ENCODE measurements around the gene LRP8. TPM values are rescaled to one million over a fixed set of nuclear protein-coding genes. Genes with fewer than 3 reads are reported as not detected.
A peak's percentile ranks its signal among the peaks of the same experiment; 100 is the strongest.

The LRP8 gene
- total RNA-seq, 1 donor from 2014 or later: 21.1 TPM

DNA sequence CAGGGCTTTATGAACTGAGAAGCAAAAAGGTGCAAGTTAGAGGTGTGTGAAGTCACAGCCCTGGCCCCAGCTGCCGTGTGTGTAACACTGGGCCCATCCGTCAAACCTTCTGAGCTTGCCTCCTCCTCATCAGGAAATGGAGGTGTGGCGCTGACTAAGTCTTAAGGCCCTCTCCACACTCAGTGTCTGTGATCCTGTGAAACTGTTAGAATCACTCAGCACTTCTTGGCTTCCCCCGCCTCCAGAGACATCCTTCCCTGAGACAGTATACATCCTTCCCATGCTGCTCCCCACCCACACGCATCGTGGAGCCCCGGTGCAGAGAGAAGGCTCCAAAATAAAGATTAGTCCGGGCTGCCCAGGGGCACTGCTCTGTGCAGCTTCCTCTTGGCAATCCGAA, 33.3 kb downstream of the LRP8 start:
- intact Hi-C loops (cut with DNase I): no loop called here
- H3K36me3 ChIP-seq: no peaks in the 10 kb centered on the region
- DNase-seq (ENCODE audit: extremely low spot score in 2 of 2): no peak
- no peaks in the 10 kb centered on the region for H3K9me3 ChIP-seq
- no peak overlapping the region for H3K4me3 ChIP-seq
- no peaks in the 10 kb centered on the region for H3K27me3 ChIP-seq
- peaks cover 33% of the 10 kb centered on the region for H3K4me1 ChIP-seq
- H3K27ac ChIP-seq: no peak overlapping the region
- TF ChIP-seq POLR2AphosphoS5 (IDR thresholded peaks at IDR 0.05; ENCODE audit: insufficient read depth in 1 of 2, low read depth in 1 of 2) (no peak), POLR2A (IDR thresholded peaks at IDR 0.05) (no peak)
- TF ChIP-seq, protein P1, sequence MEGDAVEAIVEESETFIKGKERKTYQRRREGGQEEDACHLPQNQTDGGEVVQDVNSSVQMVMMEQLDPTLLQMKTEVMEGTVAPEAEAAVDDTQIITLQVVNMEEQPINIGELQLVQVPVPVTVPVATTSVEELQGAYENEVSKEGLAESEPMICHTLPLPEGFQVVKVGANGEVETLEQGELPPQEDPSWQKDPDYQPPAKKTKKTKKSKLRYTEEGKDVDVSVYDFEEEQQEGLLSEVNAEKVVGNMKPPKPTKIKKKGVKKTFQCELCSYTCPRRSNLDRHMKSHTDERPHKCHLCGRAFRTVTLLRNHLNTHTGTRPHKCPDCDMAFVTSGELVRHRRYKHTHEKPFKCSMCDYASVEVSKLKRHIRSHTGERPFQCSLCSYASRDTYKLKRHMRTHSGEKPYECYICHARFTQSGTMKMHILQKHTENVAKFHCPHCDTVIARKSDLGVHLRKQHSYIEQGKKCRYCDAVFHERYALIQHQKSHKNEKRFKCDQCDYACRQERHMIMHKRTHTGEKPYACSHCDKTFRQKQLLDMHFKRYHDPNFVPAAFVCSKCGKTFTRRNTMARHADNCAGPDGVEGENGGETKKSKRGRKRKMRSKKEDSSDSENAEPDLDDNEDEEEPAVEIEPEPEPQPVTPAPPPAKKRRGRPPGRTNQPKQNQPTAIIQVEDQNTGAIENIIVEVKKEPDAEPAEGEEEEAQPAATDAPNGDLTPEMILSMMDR (IDR thresholded peaks at IDR 0.05): no peak

DNA sequence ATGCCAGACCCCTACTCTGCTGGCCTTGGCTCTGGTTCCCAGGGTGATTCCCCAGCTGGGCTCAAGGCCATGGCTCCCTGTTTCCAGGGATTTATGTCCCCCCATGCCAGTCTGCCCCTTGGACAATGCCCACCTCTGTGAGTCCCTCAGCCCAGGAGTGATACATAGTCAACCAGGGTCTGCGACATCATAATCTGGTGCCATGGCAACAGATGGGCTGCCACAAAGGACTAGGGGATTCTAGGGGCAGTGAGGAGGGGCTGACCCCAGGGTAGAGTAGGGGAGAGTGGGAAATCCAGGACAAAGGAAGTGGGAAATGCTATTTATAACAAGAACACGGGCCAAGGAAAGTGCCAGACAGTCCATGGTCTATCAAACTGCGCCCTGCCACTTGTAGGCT, 33.8 kb downstream of the LRP8 start:
- Histone ChIP-seq H3K36me3 (no peaks in the 10 kb centered on the region), H3K4me3 (no peak overlapping the region), H3K27me3 (no peaks in the 10 kb centered on the region), H3K4me1 (peaks cover 33% of the 10 kb centered on the region), H3K27ac (no peak overlapping the region), H3K9me3 (no peaks in the 10 kb centered on the region)
- TF ChIP-seq, protein P1 (IDR thresholded peaks at IDR 0.05): no peak
- TF ChIP-seq POLR2AphosphoS5 (IDR thresholded peaks at IDR 0.05; ENCODE audit: insufficient read depth in 1 of 2, low read depth in 1 of 2) (no peak), POLR2A (IDR thresholded peaks at IDR 0.05) (no peak)
- no peak for DNase-seq (ENCODE audit: extremely low spot score in 2 of 2)
- intact Hi-C loops (cut with DNase I): no loop called here

DNA sequence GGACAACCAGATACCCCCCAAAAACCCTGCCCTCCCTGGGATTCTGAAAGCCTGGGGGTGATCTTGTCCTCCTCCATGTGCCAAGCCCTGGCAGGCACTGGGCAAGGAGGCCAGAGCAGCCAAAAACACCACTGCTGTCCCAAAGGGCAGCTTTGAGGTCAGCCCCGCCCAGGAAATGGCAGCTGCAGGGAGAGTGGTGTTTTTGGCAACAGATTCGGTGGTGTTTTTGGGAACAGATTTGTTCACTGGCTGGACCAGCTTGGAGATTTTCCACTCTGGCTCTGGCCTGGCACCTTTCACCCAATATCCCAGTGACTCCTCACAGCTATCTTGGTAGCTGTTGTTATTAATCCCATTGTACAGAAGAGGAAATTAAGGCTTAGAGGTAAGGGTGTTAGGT, 34.7 kb downstream of the LRP8 start:
- Histone ChIP-seq H3K4me3 (no peak overlapping the region), H3K36me3 (no peaks in the 10 kb centered on the region), H3K27ac (no peak overlapping the region), H3K27me3 (no peaks in the 10 kb centered on the region), H3K9me3 (no peaks in the 10 kb centered on the region), H3K4me1 (peaks cover 33% of the 10 kb centered on the region)
- no peak for DNase-seq (ENCODE audit: extremely low spot score in 2 of 2)
- intact Hi-C loops (cut with DNase I): no loop called here
- peak in 1 of 2 donors; percentile 15 for TF ChIP-seq POLR2AphosphoS5 (IDR thresholded peaks at IDR 0.05; ENCODE audit: insufficient read depth in 1 of 2, low read depth in 1 of 2)
- TF ChIP-seq, protein P1 (IDR thresholded peaks at IDR 0.05): no peak

DNA sequence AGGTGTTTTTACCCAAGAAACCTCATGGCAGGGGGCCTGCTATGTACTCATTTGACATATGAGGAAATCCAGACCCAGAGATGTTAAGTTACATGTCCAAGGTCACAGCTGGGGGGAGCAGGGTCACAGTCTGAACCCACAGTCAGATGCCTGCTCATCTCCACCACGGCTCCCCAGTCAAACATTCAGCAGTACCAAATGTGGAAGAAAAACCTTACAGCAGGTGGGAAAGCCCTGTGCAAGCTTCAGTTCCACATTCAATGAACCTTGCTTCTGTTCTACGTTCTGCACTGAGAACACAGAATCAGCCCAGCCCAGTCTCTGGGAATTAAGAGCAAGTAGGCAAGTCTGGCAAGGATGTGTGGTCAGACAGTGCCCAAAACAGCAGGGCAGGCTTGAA, 35.2 kb downstream of the LRP8 start:
- Histone ChIP-seq H3K4me1 (peaks cover 33% of the 10 kb centered on the region), H3K36me3 (no peaks in the 10 kb centered on the region), H3K27me3 (no peaks in the 10 kb centered on the region), H3K27ac (no peak overlapping the region), H3K9me3 (no peaks in the 10 kb centered on the region), H3K4me3 (no peak overlapping the region)
- intact Hi-C loops (cut with DNase I): no loop called here
- no peak for DNase-seq (ENCODE audit: extremely low spot score in 2 of 2)
- TF ChIP-seq, protein P1 (IDR thresholded peaks at IDR 0.05): no peak
- TF ChIP-seq POLR2A (IDR thresholded peaks at IDR 0.05) (no peak), POLR2AphosphoS5 (IDR thresholded peaks at IDR 0.05; ENCODE audit: insufficient read depth in 1 of 2, low read depth in 1 of 2) (no peak)

DNA sequence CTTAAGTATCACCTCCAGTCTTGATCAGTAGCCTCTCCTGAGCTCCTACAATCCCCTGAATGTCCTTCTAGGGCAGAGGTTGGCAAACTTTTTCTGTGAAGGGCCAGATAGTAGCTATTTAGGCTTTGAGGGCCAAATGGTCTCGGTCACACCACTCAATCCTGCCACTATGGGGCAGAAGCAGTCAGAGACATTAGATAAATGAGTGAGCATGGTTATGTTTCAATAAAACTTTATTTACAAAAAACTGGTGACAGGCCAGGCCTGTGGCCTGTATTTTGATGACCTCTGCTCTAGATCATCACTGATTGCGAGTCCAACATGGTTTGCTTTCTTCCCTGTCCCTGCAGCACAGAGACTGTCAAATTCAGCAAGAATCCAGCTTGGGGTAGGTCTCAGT, 36.3 kb downstream of the LRP8 start:
- Histone ChIP-seq H3K9me3 (no peaks in the 10 kb centered on the region), H3K36me3 (no peaks in the 10 kb centered on the region), H3K4me3 (no peak overlapping the region), H3K27ac (no peak overlapping the region), H3K27me3 (no peaks in the 10 kb centered on the region), H3K4me1 (peaks cover 32% of the 10 kb centered on the region)
- TF ChIP-seq POLR2A (IDR thresholded peaks at IDR 0.05) (no peak), POLR2AphosphoS5 (IDR thresholded peaks at IDR 0.05; ENCODE audit: insufficient read depth in 1 of 2, low read depth in 1 of 2) (no peak)
- TF ChIP-seq, protein P1 (IDR thresholded peaks at IDR 0.05): no peak
- no peak for DNase-seq (ENCODE audit: extremely low spot score in 2 of 2)
- intact Hi-C loops (cut with DNase I): no loop called here
